ENCODE results near the gene LHX4. TPM values are rescaled to one million over a fixed set of nuclear protein-coding genes. Genes with fewer than 3 reads are reported as not detected.

LHX4 gene
- total and polyA plus RNA-seq, 2 of the 4 experiments (the other 2 are of a cell fraction): 0.05 to 0.18 TPM

DNA sequence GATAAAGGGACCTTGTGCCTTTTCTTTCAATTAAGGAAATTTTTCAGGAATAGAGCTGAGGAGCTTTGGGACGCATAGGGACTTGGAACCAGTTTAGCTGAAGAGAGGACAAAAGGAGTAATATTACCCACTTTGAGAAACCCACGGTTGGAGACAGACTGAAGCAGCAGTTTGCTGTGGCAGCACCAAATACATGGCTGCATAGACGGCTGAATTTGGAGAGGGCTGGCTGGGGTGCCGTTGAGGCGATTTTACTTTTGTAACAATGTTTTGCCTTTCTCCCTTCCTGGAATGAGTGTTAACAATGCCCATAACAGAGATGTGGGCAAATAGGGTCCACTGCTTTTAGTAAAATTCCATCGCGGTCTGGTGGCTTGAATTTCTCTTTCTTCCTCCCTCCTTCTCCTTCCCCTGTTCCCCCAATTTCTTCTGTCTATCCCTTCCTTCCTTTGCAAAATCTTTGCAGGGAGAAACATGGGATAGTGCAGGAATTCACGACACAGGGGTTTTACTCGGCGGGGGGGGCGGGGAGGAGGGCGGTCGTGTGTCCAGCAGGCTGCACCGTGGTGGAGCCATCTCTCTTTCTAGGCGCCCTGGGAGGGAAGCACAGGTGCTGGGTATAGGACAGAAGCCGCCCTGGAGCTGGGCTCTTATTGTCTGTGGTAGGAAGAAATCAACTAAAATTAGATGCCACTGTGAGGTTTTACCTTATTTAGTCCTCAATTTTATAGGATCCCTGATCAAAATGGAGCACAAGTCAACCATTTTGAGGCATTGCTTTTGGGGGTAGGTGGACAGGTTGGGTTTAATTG lies 6.8 kb downstream of the LHX4 start:
- H2AK9ac ChIP-seq (replicated peaks; ENCODE audit: low read depth, low read length, poor library complexity): no peak overlapping the region
- dilution Hi-C loops (cut with HindIII; ENCODE audit: low sequenced_read_pairs, unreplicated experiment) (no loop called here), intact Hi-C loops (cut with micrococcal nuclease) (no loop called here), in situ Hi-C loops (cut with MboI; ENCODE audit: low sequenced_read_pairs) (no loop called here)
- no peak overlapping the region for H2BK20ac ChIP-seq (ENCODE audit: low read depth, low read length)
- ATAC-seq (ENCODE audit: low read depth): no peak
- H2AK5ac ChIP-seq (ENCODE audit: low read depth, low read length): no peak overlapping the region
- peaks cover 9% of the 10 kb centered on the region for H3K9me3 ChIP-seq (ENCODE audit: control insufficient read depth, insufficient read depth, low read length)
- H2BK5ac ChIP-seq (ENCODE audit: low read depth, low read length, poor library complexity, severe bottlenecking): no peak overlapping the region
- no peaks in the 10 kb centered on the region; the same call in 1 of the 2 replicates for H3K4me1 ChIP-seq (ENCODE audit: control insufficient read depth, insufficient read depth, low read length)
- 2% methylated on average over 6 of the region's 16 CpGs; no CpG with 5 or more reads in 1 of the 2 experiments for WGBS, 2 experiments (ENCODE audit: extremely low coverage in 2 of 2, insufficient read length in 1 of 2)
- no peak overlapping the region for H3K4me2 ChIP-seq (ENCODE audit: low read depth, low read length)
- no peak overlapping the region for H3K56ac ChIP-seq (ENCODE audit: extremely low read depth, insufficient read depth, low read length)
- H3K4ac ChIP-seq (ENCODE audit: low read depth, low read length): no peak overlapping the region
- H3K36me3 ChIP-seq (ENCODE audit: control insufficient read depth, insufficient read depth, low read length): no peaks in the 10 kb centered on the region
- H4K20me1 ChIP-seq (ENCODE audit: insufficient read depth, low read length): peaks cover 35% of the 10 kb centered on the region
- peaks cover 92% of the 10 kb centered on the region for H3K27me3 ChIP-seq (ENCODE audit: control insufficient read depth, insufficient read depth, low read length)
- no peak overlapping the region for H3K18ac ChIP-seq (ENCODE audit: low read depth, low read length)
- no peaks in the 10 kb centered on the region for H3K79me1 ChIP-seq (ENCODE audit: low read depth in 1 of 2, low read length in 2 of 2)
- no peak overlapping the region for H3K4me3 ChIP-seq (ENCODE audit: insufficient read depth, low read depth, low read length)
- DNase-seq: no peak
- H3K23ac ChIP-seq (ENCODE audit: low read depth, low read length): no peak overlapping the region
- no peak overlapping the region for H3K27ac ChIP-seq (ENCODE audit: insufficient read depth, low read length)
- no peak overlapping the region for H4K5ac ChIP-seq (ENCODE audit: low read depth, low read length)
- TF ChIP-seq USF2 (IDR thresholded peaks at IDR 0.05; ENCODE audit: low read depth, low read length): no peak
- no peak for TF ChIP-seq MXI1 (IDR thresholded peaks at IDR 0.05; ENCODE audit: borderline replicate concordance, low read depth, low read length)
- no peak for TF ChIP-seq RCOR1 (IDR thresholded peaks at IDR 0.05; ENCODE audit: insufficient replicate concordance, low read length)
- BruUV-seq (replicated peaks): no TSS peak
- ChIA-PET CTCF (no interaction called here), POLR2A (ENCODE audit: unreplicated experiment) (interaction anchor here (0.6 kb wide), 1 partner anchor 223 kb away, joined by 3 read pairs; no protein-coding TSS in a partner anchor)
- H2BK15ac ChIP-seq (ENCODE audit: low read depth, low read length): no peak overlapping the region
- H3K14ac ChIP-seq (replicated peaks; ENCODE audit: low read depth, low read length): no peak overlapping the region
- H3K9ac ChIP-seq (ENCODE audit: low read depth, low read length): no peak overlapping the region
- no peak overlapping the region for H4K91ac ChIP-seq (ENCODE audit: insufficient read depth, low read depth, low read length)
- H2BK120ac ChIP-seq (ENCODE audit: low read depth, low read length): no peak overlapping the region
- no peak overlapping the region for H4K8ac ChIP-seq (ENCODE audit: low read depth in 2 of 2, low read length in 2 of 2)
- H2AFZ ChIP-seq (replicated peaks; ENCODE audit: low read length, poor library complexity): no peak overlapping the region
- H3K9me1 ChIP-seq (ENCODE audit: insufficient read depth, low read length): peaks cover 3% of the 10 kb centered on the region; the same call in 1 of the 2 replicates

Measured in IMR-90 (cell line).